PFSK-1 (cell line): ENCODE data around the gene SLC9A9.

Source experiments
- FOXP2 ChIP-seq: optimal IDR thresholded peaks from 2 replicates; pipeline ENCODE3; 2011; ENCODE audit warnings: borderline replicate concordance, control low read depth, inconsistent platforms; ENCODE audit not compliant: insufficient read depth; ENCODE audit errors: extremely low read length, extremely low read depth
- POLR2AphosphoS5 ChIP-seq: IDR thresholded peaks from 2 replicates; pipeline ENCODE4 v1.6.1; 2012; ENCODE audit warnings: low read depth, mild to moderate bottlenecking, control low read depth, low read length, moderate library complexity
- REST ChIP-seq, 2 experiments: IDR thresholded peaks; 2 replicates each; pipeline versions ENCODE4 v1.6.1 to v1.8.0; 2011 to 2012; ENCODE audit warnings: low read depth in 2 of 2, low read length in 2 of 2, control low read depth in 1 of 2, inconsistent platforms in 1 of 2, mild to moderate bottlenecking in 1 of 2, moderate library complexity in 1 of 2; ENCODE audit not compliant: insufficient read depth in 1 of 2
- SIN3A ChIP-seq: IDR thresholded peaks from 2 replicates; pipeline ENCODE4 v1.6.1; 2012; ENCODE audit warnings: mild to moderate bottlenecking, low read length, moderate library complexity, borderline replicate concordance; ENCODE audit not compliant: insufficient read depth
- TAF1 ChIP-seq: IDR thresholded peaks from 2 replicates; pipeline ENCODE4 v1.6.1; 2012; ENCODE audit warnings: low read length, control low read depth, borderline replicate concordance; ENCODE audit not compliant: insufficient read depth

Gene SLC9A9

GRCh38 chr3:143532091-143532490, 316.2 kb downstream of the SLC9A9 start:
- TF ChIP-seq FOXP2 (no peak), TAF1 (no peak), REST (IDR thresholded peaks at IDR 0.05; ENCODE audit: insufficient read depth in 1 of 2, low read depth in 2 of 2, low read length in 2 of 2) (no peak), SIN3A (no peak), POLR2AphosphoS5 (no peak)

- no peak for TF ChIP-seq TAF1
- TF ChIP-seq FOXP2: no peak
- no peak for TF ChIP-seq REST (IDR thresholded peaks at IDR 0.05; ENCODE audit: insufficient read depth in 1 of 2, low read depth in 2 of 2, low read length in 2 of 2)
- no peak for TF ChIP-seq POLR2AphosphoS5
- no peak for TF ChIP-seq SIN3A
These were observed 317.2 kb downstream of the SLC9A9 start for GRCh38 chr3:143531101-143531500.

GRCh38 chr3:143529798-143530197, 318.5 kb downstream of the SLC9A9 start:
- no peak for TF ChIP-seq TAF1
- no peak for TF ChIP-seq REST (IDR thresholded peaks at IDR 0.05; ENCODE audit: insufficient read depth in 1 of 2, low read depth in 2 of 2, low read length in 2 of 2)
- TF ChIP-seq FOXP2: no peak
- no peak for TF ChIP-seq SIN3A
- TF ChIP-seq POLR2AphosphoS5: no peak

- TF ChIP-seq REST (IDR thresholded peaks at IDR 0.05; ENCODE audit: insufficient read depth in 1 of 2, low read depth in 2 of 2, low read length in 2 of 2): no peak
- TF ChIP-seq POLR2AphosphoS5: no peak
- TF ChIP-seq TAF1: no peak
- no peak for TF ChIP-seq FOXP2
- no peak for TF ChIP-seq SIN3A
These were observed 319.2 kb downstream of the SLC9A9 start for GRCh38 chr3:143529018-143529478.
